Suppressor macrophage treated with lipopolysaccharide for 1 hour (primary cell): ENCODE results near the gene RASGRP2.

ENCODE experiments used
- DNase-seq, 3 donors: peaks; one replicate each; pipeline ENCODE4 v3.0.0-alpha.2; 2020 to 2022

The RASGRP2 gene

DNA sequence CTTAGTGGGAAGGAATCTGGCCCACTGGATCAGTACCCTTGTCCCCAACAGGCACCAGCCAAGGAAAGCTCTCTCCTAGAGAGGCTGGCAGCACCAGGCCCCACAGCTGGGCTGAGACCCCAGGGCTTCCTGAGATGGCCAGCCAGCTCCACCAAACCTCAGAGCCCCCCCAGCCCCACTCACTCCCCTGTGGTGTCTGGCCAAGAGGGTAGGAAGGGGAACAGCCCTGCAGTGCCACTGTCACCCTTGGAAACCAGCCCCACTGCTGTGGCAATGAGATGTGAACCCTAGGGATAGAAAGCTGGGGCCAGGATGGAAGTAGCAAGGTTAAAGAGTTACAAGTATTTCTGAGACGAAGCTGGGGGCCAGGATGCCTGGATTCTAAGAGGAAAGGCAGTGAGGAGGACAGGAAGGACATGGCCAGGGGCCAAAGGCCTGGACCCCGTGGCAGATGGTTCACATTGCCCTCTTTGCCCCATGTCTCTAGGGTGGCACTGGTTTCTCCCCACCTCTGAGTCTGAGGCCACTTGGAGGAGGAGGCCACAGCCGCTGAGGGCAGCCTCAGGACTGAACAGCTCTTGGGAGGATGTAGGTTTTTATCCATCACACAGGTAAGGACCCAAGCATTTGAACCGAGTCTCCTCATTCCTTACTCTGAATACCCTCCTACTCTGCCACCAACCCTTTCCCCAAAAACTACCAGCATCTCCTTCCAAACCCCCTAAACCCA, 49.8 kb downstream of the RASGRP2 start:
- no peak for DNase-seq

- no peak for DNase-seq
Measured at GRCh38 chr11:64692764-64693331, 51.1 kb downstream of the RASGRP2 start.

GRCh38 chr11:64691543-64691942, 52.4 kb downstream of the RASGRP2 start:
- DNase-seq, result no peak

DNA sequence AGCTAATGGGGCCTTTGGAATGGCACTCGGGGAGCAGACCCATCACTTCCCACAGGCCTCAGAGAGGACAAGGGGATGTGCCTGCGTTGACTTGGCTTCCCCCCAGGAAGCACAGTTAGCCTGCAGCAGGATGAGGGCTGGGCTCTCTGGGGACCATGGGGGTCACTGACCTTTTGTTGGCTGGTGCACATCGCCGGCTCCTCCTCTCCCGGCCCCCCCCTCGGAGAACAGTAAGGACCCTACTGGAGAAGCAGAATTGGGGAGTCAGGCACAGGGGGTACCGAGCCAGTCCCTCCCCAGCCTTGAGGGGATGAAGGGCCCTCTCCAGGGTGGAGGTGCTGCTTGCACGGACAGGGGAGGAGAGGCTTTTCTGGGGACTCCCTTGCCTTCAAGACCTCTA, 53.7 kb downstream of the RASGRP2 start:
- no peak for DNase-seq

DNA sequence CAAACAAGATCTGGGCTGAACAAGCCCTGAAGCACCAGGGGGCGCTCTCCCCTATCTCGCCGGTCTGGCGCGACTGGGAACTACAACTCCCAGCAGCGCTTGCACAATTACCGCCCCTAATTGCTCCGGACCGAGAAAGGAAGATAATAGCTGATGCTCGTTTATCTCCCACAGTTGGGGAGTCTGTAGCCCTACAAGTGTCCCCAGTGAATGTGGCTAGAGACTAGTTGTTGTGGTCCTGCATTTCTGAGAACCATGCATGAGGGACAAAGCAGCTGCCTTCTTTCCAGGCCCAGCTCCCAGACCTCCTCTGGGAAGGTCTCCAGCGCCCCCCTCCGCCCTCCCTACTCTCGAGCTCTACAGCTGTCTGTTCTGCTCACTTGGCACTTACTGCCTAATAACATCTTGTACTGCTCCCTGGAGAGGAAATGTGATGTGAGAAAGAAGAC, 55.4 kb downstream of the RASGRP2 start:
- peak; percentile 91 to 95 (median 93) for DNase-seq

DNA sequence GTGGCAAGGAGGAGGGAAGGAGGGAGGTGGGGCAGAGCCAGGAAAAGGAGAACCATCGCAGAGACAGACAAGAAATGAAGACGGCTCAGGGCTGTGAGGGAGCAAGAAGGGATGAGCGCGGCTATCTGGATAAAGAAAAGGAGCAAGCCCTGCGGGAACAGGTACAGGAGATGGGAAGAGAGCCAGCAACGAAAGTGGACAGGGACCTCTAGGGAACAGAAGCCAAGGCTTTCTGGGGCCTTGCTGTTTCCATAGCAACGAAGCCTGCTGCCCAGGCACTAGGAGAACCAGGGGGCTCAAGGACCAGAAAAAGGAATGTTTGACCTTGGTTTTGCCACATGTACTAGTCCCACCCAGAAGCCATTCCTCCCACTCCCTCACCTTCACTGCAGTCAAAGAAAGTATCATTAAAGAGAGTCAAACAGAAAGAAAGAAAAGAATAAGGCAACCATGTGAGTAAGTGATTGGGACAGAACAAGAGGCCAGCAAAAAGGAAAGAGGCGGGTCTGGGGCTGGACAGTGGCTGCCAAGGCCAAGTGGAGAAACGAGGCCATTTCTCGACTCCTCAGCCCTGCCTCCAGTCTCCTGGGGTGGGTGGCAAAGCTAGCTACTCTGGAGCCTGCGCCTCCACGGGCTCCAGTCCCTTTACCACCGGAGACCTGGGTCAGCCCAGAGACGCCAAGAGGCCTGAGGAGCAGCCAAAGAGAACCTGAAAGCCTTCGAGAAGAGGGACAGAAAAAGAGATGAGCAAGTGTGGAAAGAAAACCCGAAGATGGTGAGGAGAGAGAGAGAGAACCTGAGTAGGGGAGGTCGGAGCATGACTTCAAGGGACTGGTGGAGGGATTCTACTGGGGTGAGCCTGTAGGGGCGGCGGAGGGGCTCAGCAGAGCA, 56.1 kb downstream of the RASGRP2 start:
- DNase-seq, result no peak

- DNase-seq, result no peak
Measured at GRCh38 chr11:64687204-64687603, 56.7 kb downstream of the RASGRP2 start.

DNA sequence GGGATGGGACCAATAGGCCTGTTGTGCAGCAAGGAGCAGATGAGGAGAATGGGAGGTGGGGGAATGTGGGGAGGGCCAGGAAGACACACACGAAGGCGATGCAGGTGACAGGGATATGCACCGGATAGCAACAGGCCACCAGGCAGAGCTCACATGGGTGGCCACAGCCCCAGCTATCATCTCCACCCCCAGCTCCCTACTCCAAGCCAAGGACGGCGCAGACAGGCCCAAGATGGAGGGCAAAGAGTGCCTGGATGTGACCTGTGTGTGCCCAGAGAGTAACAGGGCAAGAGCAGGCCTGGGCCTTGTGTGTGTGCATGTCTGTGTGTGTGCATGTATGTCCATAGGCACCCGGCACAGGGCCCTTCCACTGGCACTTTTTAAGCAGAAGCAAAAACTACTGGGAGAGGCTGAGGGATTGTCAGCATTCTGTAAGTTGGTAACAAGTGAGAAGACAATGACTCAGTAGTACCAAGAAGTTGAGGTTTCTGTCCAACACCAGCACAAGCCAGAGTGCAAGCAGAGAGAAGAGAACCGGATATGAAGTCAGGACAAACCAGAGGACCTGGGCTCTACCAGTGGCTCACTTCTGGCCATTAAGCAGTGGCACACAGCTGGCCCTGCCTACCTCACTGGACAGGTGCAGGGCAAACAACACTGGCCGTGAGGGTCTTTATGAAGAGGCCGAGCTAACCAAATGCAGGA, 57.3 kb downstream of the RASGRP2 start:
- DNase-seq, result peak; percentile 32 to 60 (median 49)

GRCh38 chr11:64685536-64685935, 58.4 kb downstream of the RASGRP2 start:
- no peak for DNase-seq

DNA sequence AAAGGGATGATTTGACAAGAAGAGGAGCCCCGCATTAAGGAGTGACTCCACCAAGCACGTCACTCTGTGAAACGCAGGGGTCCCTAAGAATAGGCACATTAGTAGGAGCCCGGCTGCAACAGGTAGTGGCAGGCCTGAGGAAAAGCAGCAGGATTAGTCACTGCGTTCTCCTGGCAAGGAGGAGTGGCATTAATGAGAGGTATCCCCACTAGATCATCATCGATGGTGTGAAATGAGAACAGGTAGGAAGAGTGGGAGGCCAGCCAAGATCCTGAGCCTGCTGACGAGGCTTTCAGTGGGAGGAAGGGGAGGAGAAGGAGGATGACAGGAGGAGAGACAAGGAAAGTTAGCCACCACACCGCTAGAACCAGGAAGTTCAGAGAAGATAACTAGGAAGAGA, 59.6 kb downstream of the RASGRP2 start:
- DNase-seq, result no peak

DNA sequence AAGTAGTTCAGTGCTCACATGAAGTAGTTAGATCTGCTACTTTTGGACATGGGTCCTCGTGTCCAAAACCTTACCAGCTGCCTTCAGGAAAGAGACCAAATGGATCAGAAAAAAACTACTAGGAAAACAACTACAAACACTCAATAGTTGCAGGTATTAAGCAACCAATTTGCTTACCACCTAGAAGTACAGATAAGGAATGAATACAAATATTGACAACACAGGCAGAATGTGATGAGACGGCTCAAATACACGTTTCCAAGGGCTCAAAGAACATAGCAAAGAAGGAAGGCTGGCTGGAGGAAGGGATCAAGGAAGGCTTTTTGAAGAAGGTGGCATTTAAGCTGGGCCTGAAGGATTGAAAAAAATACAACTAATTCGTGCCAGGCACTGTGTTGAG, 62.8 kb downstream of the RASGRP2 start:
- no peak for DNase-seq

DNA sequence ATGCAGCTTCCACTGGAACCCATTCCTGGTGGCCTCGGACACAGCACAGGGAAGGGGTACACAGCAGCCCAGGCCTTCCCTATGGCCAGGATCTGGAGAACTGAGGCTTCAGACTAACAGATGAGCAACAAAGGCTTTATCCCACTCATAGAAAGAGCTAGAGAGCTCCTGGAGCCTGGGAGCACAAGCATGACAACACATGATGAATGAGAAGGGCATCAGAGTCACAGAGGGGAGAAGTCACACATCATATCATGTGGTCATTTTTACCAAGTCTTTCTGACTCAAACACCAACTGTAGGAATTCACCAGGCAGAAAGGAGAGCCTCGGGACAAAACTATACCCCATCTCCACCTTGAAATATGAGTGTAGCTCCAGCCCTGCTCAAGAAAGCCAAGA, 64.1 kb downstream of the RASGRP2 start:
- DNase-seq, result peak; percentile 65 to 74 (median 67)

- no peak for DNase-seq
Measured at GRCh38 chr11:64677441-64678023, 66.4 kb downstream of the RASGRP2 start.
